ENCODE measurements around the gene MED27. TPM values are rescaled to one million over a fixed set of nuclear protein-coding genes. Genes with fewer than 3 reads are reported as not detected.

Gene MED27, protein sequence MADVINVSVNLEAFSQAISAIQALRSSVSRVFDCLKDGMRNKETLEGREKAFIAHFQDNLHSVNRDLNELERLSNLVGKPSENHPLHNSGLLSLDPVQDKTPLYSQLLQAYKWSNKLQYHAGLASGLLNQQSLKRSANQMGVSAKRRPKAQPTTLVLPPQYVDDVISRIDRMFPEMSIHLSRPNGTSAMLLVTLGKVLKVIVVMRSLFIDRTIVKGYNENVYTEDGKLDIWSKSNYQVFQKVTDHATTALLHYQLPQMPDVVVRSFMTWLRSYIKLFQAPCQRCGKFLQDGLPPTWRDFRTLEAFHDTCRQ
- total RNA-seq (2016; rRNA removed; fragmentation: Illumina TruSeq; extraction: Trizol): 19.0 and 25.3 TPM in 2 replicates
- total RNA-seq (2016; cell fraction: cytosol; rRNA removed; fragmentation: Illumina TruSeq; extraction: Trizol; ENCODE audit: low read depth): 4.8 and 5.6 TPM in 2 replicates
- 17.3 and 20.4 TPM in 2 replicates for total RNA-seq (2016; cell fraction: insoluble cytoplasmic fraction; rRNA removed; fragmentation: Illumina TruSeq; extraction: Trizol)
- total RNA-seq (2016; cell fraction: membrane; rRNA removed; fragmentation: Illumina TruSeq; extraction: Trizol): 6.0 and 6.6 TPM in 2 replicates
- 12.2 and 12.8 TPM in 2 replicates for total RNA-seq (2016; cell fraction: nucleus; rRNA removed; fragmentation: Illumina TruSeq; extraction: Trizol)
- polyA plus RNA-seq (2011; rRNA removed): 16.9 and 18.0 TPM in 2 replicates
- polyA plus RNA-seq (2011; cell fraction: cytosol; rRNA removed): 17.8 and 18.2 TPM in 2 replicates
- polyA plus RNA-seq (2011; cell fraction: nucleus; rRNA removed): 8.6 and 10.3 TPM in 2 replicates
- 11.0 and 15.6 TPM in 2 replicates for polyA plus RNA-seq (2012)
- polyA plus RNA-seq (2016; cell fraction: cytosol; fragmentation: Illumina TruSeq; extraction: Trizol; ENCODE audit: low read depth): 3.8 and 4.2 TPM in 2 replicates
- 25.5 and 28.9 TPM in 2 replicates for polyA plus RNA-seq (2016; cell fraction: insoluble cytoplasmic fraction; fragmentation: Illumina TruSeq; extraction: Trizol; ENCODE audit: low read depth)
- 4.8 and 5.3 TPM in 2 replicates for polyA plus RNA-seq (2016; cell fraction: membrane; fragmentation: Illumina TruSeq; extraction: Trizol; ENCODE audit: low read depth)
- polyA plus RNA-seq (2016; cell fraction: nucleus; fragmentation: Illumina TruSeq; extraction: Trizol; ENCODE audit: insufficient read depth, low read depth): 12.0 and 13.7 TPM in 2 replicates
- polyA minus RNA-seq (2011; rRNA and poly(A)+ RNA removed; ENCODE audit: low replicate concordance): 17.7 and 52.1 TPM in 2 replicates
- polyA minus RNA-seq (2011; cell fraction: cytosol; rRNA and poly(A)+ RNA removed): 11.3 and 12.0 TPM in 2 replicates
- polyA minus RNA-seq (2011; cell fraction: nucleus; rRNA and poly(A)+ RNA removed): 10.4 and 17.4 TPM in 2 replicates
- Bru-seq, nascent RNA: percentile 63 among the genes with signal in this experiment
- percentile 56 among the genes with signal in this experiment for BruChase-seq, experiment 1, labeled RNA remaining after a 6-hour chase
- percentile 59 among the genes with signal in this experiment for BruChase-seq, experiment 2, labeled RNA remaining after a 2-hour chase
- long read RNA-seq, experiment 1, partial matches to known transcripts: 2 of 8 reads
- long read RNA-seq, experiment 1, other reads (novel, unspliced or antisense): 2 of 8 reads
- long read RNA-seq, experiment 2, transcript MED27-201 (8 exons, 1,431 nt): major isoform, 36 of 47 reads
- long read RNA-seq, experiment 2, partial matches to known transcripts: 3 of 47 reads
- long read RNA-seq, experiment 2, other reads (novel, unspliced or antisense): 8 of 47 reads

DNA sequence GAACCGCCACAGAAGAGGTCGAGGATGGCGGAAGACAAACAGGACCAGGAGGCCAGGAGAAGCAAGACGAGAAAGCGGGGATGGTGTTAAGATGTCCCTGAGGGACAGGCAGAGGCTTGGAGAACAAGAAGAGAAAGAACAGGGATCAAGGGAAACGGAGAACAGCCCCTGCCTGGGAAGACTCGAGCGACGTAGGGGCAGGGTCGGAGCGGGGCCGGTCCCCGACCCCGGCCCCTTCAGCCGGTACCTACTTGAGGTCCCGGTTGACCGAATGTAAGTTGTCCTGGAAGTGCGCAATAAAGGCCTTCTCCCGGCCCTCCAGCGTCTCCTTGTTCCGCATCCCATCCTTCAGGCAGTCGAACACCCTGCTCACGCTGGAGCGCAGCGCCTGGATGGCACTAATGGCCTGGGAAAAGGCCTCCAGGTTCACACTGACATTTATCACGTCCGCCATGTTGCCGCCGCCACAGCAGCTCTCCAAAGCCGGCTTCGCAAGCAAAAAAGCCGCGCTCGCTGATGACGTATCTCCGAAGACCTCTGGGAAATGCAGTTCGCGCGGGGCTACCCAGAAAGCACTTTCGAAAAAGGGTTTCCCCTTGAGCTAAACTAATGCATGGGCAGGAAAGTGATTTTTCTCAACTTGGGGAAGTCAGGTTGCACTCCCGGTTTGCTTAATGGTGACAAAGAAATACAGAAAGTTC, at the start of gene MED27:
TSS of gene MED27 (minus strand) at position 477 of the 701 bp plus-strand sequence. CDS start at position 454, 23 bp downstream.
- H3K4me3 ChIP-seq (replicated peaks in 1 of 3; ENCODE audit: insufficient read depth in 1 of 3, low read depth in 2 of 3, low read length in 3 of 3): peak within 1 kb of the TSS; percentile 92 to 95 (median 93)
- DNase-seq (ENCODE audit: low spot score) (peak; percentile 81), ATAC-seq (peak; percentile 97), FAIRE-seq (peak; percentile 87)
- peak within 1 kb of the TSS; percentile 99 for H2AFZ ChIP-seq (ENCODE audit: low read length)
- H4K20me1 ChIP-seq (ENCODE audit: insufficient read depth, low read length): no peaks in the 10 kb centered on the region
- intact Hi-C loops (cut with micrococcal nuclease; ENCODE audit: unreplicated experiment): no loop called here
- H3K27ac ChIP-seq (ENCODE audit: extremely low read length, insufficient read depth, low read length): peak within 1 kb of the TSS; percentile 43
- H3K27me3 ChIP-seq (ENCODE audit: control insufficient read depth in 1 of 2, insufficient read depth in 2 of 2, low read length in 2 of 2): peaks cover 0 to 4% of the 10 kb centered on the region in 2 experiments; a peak in 1 of 5 replicates
- H3K4me1 ChIP-seq (ENCODE audit: insufficient read depth, low read length): peaks cover 31% of the 10 kb centered on the region
- H3K79me2 ChIP-seq (ENCODE audit: insufficient read depth, low read length): peaks cover 15% of the 10 kb centered on the region
- TSS peak; percentile 45 for BruUV-seq (replicated peaks)
- H3K9me3 ChIP-seq (ENCODE audit: low read length): no peaks in the 10 kb centered on the region
- in situ Hi-C loops (cut with HindIII; ENCODE audit: extremely low pct_ligation_motif_present, low pct_unique_long_range_greater_than_20kb): no loop called here
- ChIA-PET CTCF (ENCODE audit: low intra/inter-chr PET ratio, low total read pairs) (no interaction called here), POLR2A (no interaction called here)
- H3K4me2 ChIP-seq (ENCODE audit: low read depth, low read length): peak within 1 kb of the TSS; percentile 93
- peaks cover 2 to 15% of the 10 kb centered on the region in 2 experiments; a peak in 3 of 5 replicates for H3K36me3 ChIP-seq (replicated peaks in 1 of 2; ENCODE audit: control insufficient read depth in 1 of 2, insufficient read depth in 2 of 2, low read length in 2 of 2)
- WGBS (ENCODE audit: low lambda C conversion rate): 1% methylated on average over 29 of the region's 41 CpGs
- H3K9ac ChIP-seq (ENCODE audit: insufficient read depth, low read depth, low read length): peak within 1 kb of the TSS; percentile 87
- TF ChIP-seq XBP1 (CRISPR knock-in tag; IDR thresholded peaks at IDR 0.05): no peak
- TF ChIP-seq ZNF749 (CRISPR knock-in tag; IDR thresholded peaks at IDR 0.05; ENCODE audit: borderline replicate concordance): no peak
- TF ChIP-seq GTF2F1 (IDR thresholded peaks at IDR 0.05; ENCODE audit: low read length): no peak
- TF ChIP-seq ZNF788 (CRISPR knock-in tag; IDR thresholded peaks at IDR 0.05; ENCODE audit: borderline replicate concordance): peak; percentile 35; the same call in 1 of the 2 replicates
- peak; percentile 67; the same call in 1 of the 2 replicates for TF ChIP-seq CBFB (CRISPR knock-in tag; IDR thresholded peaks at IDR 0.05)
- TF ChIP-seq, protein P1, sequence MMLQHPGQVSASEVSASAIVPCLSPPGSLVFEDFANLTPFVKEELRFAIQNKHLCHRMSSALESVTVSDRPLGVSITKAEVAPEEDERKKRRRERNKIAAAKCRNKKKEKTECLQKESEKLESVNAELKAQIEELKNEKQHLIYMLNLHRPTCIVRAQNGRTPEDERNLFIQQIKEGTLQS (CRISPR knock-in tag; IDR thresholded peaks at IDR 0.05): no peak
- TF ChIP-seq ZNF335 (CRISPR knock-in tag; IDR thresholded peaks at IDR 0.05): peak; percentile 90; the same call in 1 of the 2 replicates
- peak; percentile 61; the same call in 1 of the 2 replicates for TF ChIP-seq TSC22D2 (CRISPR knock-in tag; IDR thresholded peaks at IDR 0.05; ENCODE audit: borderline replicate concordance)
- no peak for TF ChIP-seq ZNF589 (CRISPR knock-in tag; conservative IDR thresholded peaks at IDR 0.05)
- no peak for TF ChIP-seq TRIM24 (CRISPR knock-in tag; IDR thresholded peaks at IDR 0.05)
- TF ChIP-seq ZNF7 (CRISPR knock-in tag; IDR thresholded peaks at IDR 0.05): no peak
- no peak for TF ChIP-seq ZNF451 (CRISPR knock-in tag; IDR thresholded peaks at IDR 0.05)
- TF ChIP-seq, protein P2, sequence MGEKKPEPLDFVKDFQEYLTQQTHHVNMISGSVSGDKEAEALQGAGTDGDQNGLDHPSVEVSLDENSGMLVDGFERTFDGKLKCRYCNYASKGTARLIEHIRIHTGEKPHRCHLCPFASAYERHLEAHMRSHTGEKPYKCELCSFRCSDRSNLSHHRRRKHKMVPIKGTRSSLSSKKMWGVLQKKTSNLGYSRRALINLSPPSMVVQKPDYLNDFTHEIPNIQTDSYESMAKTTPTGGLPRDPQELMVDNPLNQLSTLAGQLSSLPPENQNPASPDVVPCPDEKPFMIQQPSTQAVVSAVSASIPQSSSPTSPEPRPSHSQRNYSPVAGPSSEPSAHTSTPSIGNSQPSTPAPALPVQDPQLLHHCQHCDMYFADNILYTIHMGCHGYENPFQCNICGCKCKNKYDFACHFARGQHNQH (CRISPR knock-in tag; IDR thresholded peaks at IDR 0.05): peak; percentile 55; the same call in 1 of the 2 replicates
- no peak for TF ChIP-seq SOX13 (IDR thresholded peaks at IDR 0.05)
- TF ChIP-seq SOX13 (CRISPR knock-in tag; conservative IDR thresholded peaks at IDR 0.05 in 1 of 2, IDR thresholded peaks at IDR 0.05 in 1 of 2): 0 out of 4 replicates have a peak, but pooled peaks of 1 of the 2 experiments have one; percentile 12
- TF ChIP-seq, protein P3, sequence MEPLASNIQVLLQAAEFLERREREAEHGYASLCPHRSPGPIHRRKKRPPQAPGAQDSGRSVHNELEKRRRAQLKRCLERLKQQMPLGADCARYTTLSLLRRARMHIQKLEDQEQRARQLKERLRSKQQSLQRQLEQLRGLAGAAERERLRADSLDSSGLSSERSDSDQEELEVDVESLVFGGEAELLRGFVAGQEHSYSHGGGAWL (CRISPR knock-in tag; IDR thresholded peaks at IDR 0.05): peak; percentile 45; the same call in 1 of the 2 replicates
